Mucosa of stomach (tissue), 1 donor: Measurements from ENCODE around the gene ASB15.
"Not testable (repeated sequence)": the region's sequence is repeated elsewhere in the genome, so short reads cannot be mapped to it uniquely, and the experiment has no call there.

Experiments used
- H3K27me3 ChIP-seq: one replicate; pipeline ENCODE4 v1.7.0; 2013; ENCODE audit warnings: mild to moderate bottlenecking, low read length; ENCODE audit not compliant: control insufficient read depth, insufficient read depth
- H3K36me3 ChIP-seq: one replicate; pipeline ENCODE4 v1.7.0; 2013; ENCODE audit warnings: low read length; ENCODE audit not compliant: control insufficient read depth, insufficient read depth
- H3K4me1 ChIP-seq: one replicate; pipeline ENCODE4 v1.7.0; 2013; ENCODE audit warnings: mild to moderate bottlenecking, low read length; ENCODE audit not compliant: control insufficient read depth, insufficient read depth
- H3K4me3 ChIP-seq: one replicate; pipeline ENCODE4 v1.7.0; 2013; ENCODE audit warnings: low read length
- H3K9ac ChIP-seq: one replicate; pipeline ENCODE4 v1.7.0; 2013; ENCODE audit warnings: mild to moderate bottlenecking, low read length, moderate library complexity
- H3K9me3 ChIP-seq: one replicate; pipeline ENCODE4 v1.7.0; 2013; ENCODE audit warnings: mild to moderate bottlenecking, low read length, moderate library complexity; ENCODE audit not compliant: control insufficient read depth
- donor health status: Pancreatic carcinoma.

ASB15 gene

GRCh38 chr7:123627851-123628250, 26.2 kb downstream of the ASB15 start:
- H3K36me3 ChIP-seq, result no peaks in the 10 kb centered on the region
- H3K27me3 ChIP-seq, result no peaks in the 10 kb centered on the region
- no peaks in the 10 kb centered on the region for H3K9me3 ChIP-seq
- no peak overlapping the region for H3K9ac ChIP-seq
- no peak overlapping the region for H3K4me3 ChIP-seq
- no peaks in the 10 kb centered on the region for H3K4me1 ChIP-seq

GRCh38 chr7:123628829-123629228, 27.2 kb downstream of the ASB15 start:
- Histone ChIP-seq H3K9ac (no peak overlapping the region), H3K36me3 (no peaks in the 10 kb centered on the region), H3K4me1 (no peaks in the 10 kb centered on the region), H3K27me3 (no peaks in the 10 kb centered on the region), H3K4me3 (no peak overlapping the region), H3K9me3 (no peaks in the 10 kb centered on the region)

- Histone ChIP-seq H3K4me1 (no peaks in the 10 kb centered on the region), H3K27me3 (no peaks in the 10 kb centered on the region), H3K4me3 (no peak overlapping the region), H3K9ac (no peak overlapping the region), H3K9me3 (no peaks in the 10 kb centered on the region), H3K36me3 (no peaks in the 10 kb centered on the region)
Observed at GRCh38 chr7:123629281-123629680, 27.7 kb downstream of the ASB15 start.

- H3K36me3 ChIP-seq, result no peaks in the 10 kb centered on the region
- H3K9ac ChIP-seq, result no peak overlapping the region
- no peaks in the 10 kb centered on the region for H3K9me3 ChIP-seq
- no peaks in the 10 kb centered on the region for H3K4me1 ChIP-seq
- H3K27me3 ChIP-seq, result no peaks in the 10 kb centered on the region
- no peak overlapping the region for H3K4me3 ChIP-seq
Observed at GRCh38 chr7:123632808-123633207, 31.2 kb downstream of the ASB15 start.

DNA sequence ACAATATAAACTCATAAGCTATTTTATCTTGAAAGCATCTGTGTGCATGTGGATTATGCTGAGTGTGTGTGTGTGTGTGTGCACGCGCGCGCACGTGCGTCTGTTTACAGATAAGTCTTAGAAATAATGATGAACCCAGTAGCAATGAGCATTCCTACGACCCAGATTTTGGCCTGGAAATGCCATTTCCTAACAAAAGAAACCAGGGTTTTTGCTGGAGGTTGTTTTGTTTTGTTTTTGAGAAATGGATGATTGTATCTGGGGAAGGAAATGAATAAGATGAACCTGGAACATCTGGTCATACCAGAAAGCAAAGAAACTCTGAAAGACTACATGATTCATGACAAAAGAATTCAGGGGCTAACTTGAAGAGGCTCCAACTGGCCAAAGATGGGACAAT, 31.9 kb downstream of the ASB15 start:
- H3K4me1 ChIP-seq, result no peaks in the 10 kb centered on the region
- no peak overlapping the region for H3K4me3 ChIP-seq
- H3K36me3 ChIP-seq, result no peaks in the 10 kb centered on the region
- H3K9me3 ChIP-seq, result no peaks in the 10 kb centered on the region
- H3K27me3 ChIP-seq, result no peaks in the 10 kb centered on the region
- no peak overlapping the region for H3K9ac ChIP-seq

DNA sequence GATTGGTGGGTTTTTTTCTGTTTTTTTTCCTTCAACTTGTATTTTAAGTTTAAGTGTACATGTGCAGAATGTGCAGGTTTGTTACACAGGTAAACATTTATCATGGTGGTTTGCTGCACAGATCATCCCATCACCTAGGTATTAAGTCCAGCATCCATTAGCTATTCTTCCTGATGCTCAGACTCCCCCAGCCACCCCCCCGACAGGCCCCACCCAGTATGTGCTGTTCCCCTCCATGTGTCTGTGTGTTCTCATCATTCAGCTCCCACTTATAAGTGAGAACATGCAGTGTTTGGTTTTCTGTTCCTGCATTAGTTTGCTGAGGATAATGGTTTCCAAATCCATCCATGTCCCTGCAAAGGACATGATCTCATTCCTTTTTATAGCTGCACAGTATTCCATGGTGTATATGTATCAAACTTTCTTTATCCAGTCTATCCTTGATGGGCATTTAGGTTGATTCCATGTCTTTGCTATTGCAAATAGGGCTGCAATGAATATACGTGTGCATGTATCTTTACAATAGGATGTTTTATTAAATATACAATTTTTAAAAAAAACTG, 32.5 kb downstream of the ASB15 start:
- not testable (repeated sequence) for H3K4me3 ChIP-seq, H3K4me1 ChIP-seq, H3K36me3 ChIP-seq, H3K27me3 ChIP-seq, H3K9me3 ChIP-seq, H3K9ac ChIP-seq

DNA sequence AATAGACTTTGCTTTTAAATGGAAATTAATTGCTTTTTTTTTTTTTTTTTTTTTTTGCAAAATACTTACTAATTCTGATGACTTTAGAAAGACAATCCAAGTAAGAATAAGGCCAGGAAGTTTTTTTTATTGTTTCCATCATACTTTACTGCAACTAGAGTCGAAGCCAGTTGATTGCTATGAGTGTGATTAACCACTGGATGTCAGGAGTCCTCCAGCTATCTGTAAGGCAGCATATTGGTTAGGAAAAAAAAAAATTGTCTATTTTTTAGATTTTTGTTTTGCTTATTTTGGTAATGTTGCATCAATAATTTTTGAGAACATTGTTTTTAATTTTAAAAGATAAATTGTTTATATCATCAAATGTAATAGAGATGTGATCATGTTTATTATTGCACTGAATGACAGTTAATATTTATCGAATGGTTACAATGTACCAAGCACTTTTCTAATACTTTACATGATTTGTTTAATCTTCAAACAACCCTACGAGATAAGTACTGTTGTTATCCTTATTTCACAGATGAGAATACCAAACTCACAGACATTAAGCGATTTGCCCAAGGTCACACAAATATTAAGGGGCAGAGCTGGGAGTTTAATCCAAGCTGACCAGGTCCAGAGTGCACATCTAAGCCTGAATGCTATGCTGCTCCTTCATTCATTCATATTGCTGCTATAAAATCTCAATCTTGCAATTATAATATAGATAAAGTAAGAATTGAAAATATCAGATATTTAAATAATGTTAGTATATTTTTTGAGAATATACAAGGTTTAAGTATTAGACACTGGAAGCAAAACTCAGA, 34.1 kb downstream of the ASB15 start:
- Histone ChIP-seq H3K9me3 (no peaks in the 10 kb centered on the region), H3K4me1 (no peaks in the 10 kb centered on the region), H3K27me3 (no peaks in the 10 kb centered on the region), H3K9ac (no peak overlapping the region), H3K4me3 (no peak overlapping the region), H3K36me3 (no peaks in the 10 kb centered on the region)

DNA sequence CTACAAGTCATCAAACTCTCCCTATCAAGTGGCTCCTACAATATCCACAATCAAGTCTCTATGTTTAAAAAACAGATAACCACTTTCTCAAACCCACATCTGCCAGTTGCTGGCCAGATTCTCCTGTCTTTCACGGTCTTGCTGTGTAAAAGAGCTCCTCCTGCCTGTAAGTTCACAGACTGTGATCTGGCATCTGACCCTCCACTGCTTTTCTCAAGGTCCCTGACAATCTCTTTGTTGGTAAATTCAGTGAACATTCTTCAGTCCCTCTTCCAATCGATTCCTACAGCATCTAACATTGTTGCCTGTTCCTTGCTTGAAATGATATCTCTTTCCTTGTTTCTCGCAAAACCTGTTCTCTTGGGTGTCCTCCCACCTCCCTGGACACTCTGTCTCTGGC, 35.6 kb downstream of the ASB15 start:
- no peak overlapping the region for H3K9ac ChIP-seq
- no peaks in the 10 kb centered on the region for H3K9me3 ChIP-seq
- no peak overlapping the region for H3K4me3 ChIP-seq
- no peaks in the 10 kb centered on the region for H3K27me3 ChIP-seq
- no peaks in the 10 kb centered on the region for H3K4me1 ChIP-seq
- no peaks in the 10 kb centered on the region for H3K36me3 ChIP-seq

GRCh38 chr7:123637878-123638277, 36.3 kb downstream of the ASB15 start:
- H3K4me1 ChIP-seq, result no peaks in the 10 kb centered on the region
- H3K4me3 ChIP-seq, result no peak overlapping the region
- no peaks in the 10 kb centered on the region for H3K9me3 ChIP-seq
- no peaks in the 10 kb centered on the region for H3K27me3 ChIP-seq
- H3K9ac ChIP-seq, result no peak overlapping the region
- no peaks in the 10 kb centered on the region for H3K36me3 ChIP-seq

DNA sequence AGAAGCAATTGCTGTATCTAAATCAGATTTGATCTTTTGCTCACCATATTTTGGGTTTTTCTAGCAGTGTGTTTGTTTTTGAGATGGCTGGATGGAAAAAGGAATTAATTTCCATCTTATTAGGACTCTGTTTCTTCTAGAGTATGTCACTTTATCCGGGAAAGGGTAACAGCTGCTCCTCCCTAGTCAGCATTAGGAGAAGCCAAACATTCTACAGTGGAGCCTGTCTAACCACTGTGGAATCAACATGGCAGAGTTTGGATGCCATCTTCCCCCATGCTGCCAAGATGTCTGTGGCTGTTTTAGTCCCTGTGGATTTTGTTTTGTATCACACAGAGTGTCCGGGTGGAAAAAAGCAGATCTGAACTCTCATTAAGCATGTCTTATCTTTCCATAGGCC, 38.0 kb downstream of the ASB15 start:
- H3K9ac ChIP-seq, result no peak overlapping the region
- H3K36me3 ChIP-seq, result no peaks in the 10 kb centered on the region
- H3K9me3 ChIP-seq, result no peaks in the 10 kb centered on the region
- H3K4me3 ChIP-seq, result no peak overlapping the region
- peaks cover 4% of the 10 kb centered on the region for H3K27me3 ChIP-seq
- H3K4me1 ChIP-seq, result no peaks in the 10 kb centered on the region

DNA sequence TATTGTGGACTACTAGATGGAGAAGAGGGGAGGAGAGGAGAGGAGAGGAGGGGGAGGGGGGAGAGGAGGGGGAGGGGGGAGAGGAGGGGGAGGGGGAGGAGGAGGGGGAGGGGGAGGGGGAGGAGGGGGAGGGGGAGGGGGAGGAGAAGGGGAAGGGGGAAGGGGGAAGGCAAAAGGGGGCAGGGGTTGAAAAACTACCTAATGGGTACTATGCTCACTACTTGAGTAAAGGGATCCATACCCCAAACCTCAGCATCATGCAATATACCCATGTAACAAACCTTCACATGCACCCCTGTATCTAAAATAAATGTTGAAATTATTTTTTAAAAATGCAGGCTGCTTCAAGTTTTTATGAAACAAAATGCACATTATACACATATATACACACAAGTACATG, 39.0 kb downstream of the ASB15 start:
- Histone ChIP-seq H3K9ac (no peak overlapping the region), H3K27me3 (peaks cover 9% of the 10 kb centered on the region), H3K4me1 (no peaks in the 10 kb centered on the region), H3K36me3 (no peaks in the 10 kb centered on the region), H3K9me3 (no peaks in the 10 kb centered on the region), H3K4me3 (no peak overlapping the region)

GRCh38 chr7:123641901-123642300, 40.3 kb downstream of the ASB15 start:
- no peak overlapping the region for H3K4me3 ChIP-seq
- H3K4me1 ChIP-seq, result no peaks in the 10 kb centered on the region
- H3K27me3 ChIP-seq, result peaks cover 9% of the 10 kb centered on the region
- no peak overlapping the region for H3K9ac ChIP-seq
- H3K9me3 ChIP-seq, result no peaks in the 10 kb centered on the region
- H3K36me3 ChIP-seq, result no peaks in the 10 kb centered on the region
